AG09319 (cell line): ENCODE data around the gene MYO18B.

ENCODE experiments used
- DNase-seq: peaks from one replicate; pipeline ENCODE4 v3.0.0-alpha.2; 2010; ENCODE audit warnings: low read depth; ENCODE audit errors: extremely low read depth
- TF ChIP-seq, protein P1 (sequence below): IDR thresholded peaks from 2 replicates; pipeline ENCODE4 v1.5.1; 2011; ENCODE audit warnings: low read depth, mild to moderate bottlenecking, inconsistent platforms, low read length, moderate library complexity

The MYO18B gene

DNA sequence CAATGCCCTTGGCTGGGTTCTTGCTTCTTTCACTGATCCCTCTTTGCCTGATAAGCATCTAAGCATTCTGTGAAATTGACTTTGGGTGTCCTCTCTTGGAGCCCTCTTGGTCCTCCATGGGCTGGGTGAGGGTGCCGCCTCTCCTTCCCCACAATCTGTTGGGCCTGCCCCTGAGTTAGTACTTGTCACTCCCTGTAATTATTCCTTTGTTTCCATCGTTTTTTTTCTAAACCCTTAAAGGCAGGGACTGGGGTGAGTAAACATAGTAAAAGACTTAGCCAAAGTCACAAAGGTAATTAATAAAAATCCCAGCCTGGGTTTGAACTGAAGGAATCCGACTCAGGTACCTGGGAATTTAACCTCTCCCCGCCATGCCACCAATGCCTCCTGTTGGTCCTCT, 188.1 kb downstream of the MYO18B start:
- no peak for DNase-seq
- TF ChIP-seq, protein P1, sequence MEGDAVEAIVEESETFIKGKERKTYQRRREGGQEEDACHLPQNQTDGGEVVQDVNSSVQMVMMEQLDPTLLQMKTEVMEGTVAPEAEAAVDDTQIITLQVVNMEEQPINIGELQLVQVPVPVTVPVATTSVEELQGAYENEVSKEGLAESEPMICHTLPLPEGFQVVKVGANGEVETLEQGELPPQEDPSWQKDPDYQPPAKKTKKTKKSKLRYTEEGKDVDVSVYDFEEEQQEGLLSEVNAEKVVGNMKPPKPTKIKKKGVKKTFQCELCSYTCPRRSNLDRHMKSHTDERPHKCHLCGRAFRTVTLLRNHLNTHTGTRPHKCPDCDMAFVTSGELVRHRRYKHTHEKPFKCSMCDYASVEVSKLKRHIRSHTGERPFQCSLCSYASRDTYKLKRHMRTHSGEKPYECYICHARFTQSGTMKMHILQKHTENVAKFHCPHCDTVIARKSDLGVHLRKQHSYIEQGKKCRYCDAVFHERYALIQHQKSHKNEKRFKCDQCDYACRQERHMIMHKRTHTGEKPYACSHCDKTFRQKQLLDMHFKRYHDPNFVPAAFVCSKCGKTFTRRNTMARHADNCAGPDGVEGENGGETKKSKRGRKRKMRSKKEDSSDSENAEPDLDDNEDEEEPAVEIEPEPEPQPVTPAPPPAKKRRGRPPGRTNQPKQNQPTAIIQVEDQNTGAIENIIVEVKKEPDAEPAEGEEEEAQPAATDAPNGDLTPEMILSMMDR, result no peak

DNA sequence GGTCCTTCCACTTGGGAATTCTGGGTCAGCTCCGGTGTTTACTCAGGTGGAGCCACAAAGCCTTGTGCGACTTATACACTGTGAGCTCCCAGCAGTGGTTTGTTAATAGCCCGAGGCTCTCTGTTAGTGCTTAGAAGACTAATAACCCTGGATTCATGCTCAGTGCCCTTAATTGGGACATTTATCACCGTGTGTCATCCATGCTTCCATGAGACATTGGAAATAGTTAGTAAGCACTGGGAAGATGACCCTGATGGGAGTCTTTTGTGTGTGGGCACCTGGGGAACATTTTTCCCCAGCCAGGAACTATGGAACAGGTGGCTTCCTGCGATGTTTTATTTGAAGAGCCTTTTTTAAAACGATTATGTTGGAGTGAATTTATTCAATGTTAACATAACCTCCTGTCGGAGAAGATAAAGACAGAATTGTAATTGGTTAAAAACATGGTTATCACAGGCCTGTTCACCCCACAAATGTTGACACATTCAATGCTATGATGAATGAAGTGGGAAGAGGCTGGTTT, 188.9 kb downstream of the MYO18B start:
- DNase-seq, result no peak
- TF ChIP-seq, protein P1, result no peak

GRCh38 chr22:25933158-25933788, 191.3 kb downstream of the MYO18B start:
- TF ChIP-seq, protein P1, result no peak
- DNase-seq, result no peak

DNA sequence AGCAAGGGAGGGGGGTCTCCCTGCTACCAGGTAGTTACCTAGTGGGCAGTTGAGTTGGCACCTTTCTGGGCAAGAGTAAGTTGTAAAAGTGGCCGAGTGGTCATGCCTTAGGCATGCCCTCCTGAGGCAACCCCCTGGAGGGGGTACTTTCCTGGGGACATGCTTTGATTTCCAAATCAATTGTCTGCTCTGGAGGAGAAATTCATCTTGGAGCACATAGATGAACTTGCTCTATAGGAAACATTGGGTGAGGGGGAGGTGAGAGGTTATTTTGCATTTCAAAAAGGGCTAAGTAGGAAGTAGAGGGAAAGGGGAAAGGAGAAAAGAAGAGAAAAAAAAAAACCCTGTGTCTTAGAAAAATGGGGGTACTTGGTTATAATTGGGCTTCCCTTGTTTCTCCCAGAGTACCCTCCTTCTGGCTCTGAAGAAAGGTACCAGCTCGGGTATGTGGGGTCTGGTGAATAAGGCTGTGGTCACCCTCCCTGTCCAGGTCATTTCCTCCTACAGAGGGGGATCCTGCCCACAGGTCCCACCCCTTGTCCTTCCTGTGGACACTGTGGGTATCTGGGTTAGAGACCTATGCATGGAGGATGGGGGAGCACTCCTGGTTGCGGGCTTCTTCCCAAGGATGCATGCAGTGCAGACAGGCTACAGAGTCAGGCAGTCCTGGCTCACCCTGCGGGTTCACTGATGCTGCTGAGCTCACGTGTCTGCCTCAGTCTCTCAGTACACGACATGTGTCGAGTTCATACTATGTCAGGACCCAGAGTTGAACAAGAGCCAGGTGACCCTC, 193.5 kb downstream of the MYO18B start:
- DNase-seq, result no peak
- TF ChIP-seq, protein P1, result no peak

DNA sequence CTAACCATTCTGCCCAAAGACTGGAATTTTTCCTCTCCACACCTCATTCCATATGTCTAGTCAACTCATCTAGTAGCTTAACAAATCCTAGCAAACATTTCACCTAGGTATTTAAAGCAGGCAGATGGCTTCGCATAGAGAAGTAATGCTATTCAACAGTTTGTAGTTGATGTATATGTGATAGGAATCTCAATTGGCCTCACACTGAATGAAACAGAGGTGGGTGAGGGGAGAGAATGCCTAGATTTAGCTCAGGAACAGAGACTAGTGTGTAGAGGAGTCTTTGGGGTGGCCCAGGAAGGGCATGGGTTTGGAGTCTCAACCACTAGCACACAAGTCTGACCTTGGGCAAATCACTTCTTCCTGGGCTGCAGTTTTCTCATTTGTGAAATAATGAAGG, 196.2 kb downstream of the MYO18B start:
- no peak for DNase-seq
- TF ChIP-seq, protein P1, result no peak

DNA sequence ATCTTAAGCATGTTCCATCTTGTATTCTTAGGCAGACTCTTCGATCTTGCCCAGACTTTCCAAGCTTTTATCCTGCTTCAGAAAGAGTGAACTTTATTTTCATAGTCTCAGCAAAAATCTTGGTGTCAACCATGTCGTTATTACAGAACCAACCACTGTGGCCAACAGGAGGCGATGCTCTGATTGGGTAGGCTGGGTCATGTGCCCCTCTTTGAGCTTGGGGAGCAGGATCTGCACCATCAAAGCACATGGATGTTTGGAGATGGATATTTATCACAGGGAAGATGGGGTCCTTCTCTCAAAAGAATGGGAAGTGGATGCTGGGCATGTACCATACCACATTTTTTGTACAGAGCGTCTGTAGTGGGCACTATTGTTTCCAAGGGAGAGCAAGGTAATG, 197.4 kb downstream of the MYO18B start:
- TF ChIP-seq, protein P1, result no peak
- DNase-seq, result no peak

DNA sequence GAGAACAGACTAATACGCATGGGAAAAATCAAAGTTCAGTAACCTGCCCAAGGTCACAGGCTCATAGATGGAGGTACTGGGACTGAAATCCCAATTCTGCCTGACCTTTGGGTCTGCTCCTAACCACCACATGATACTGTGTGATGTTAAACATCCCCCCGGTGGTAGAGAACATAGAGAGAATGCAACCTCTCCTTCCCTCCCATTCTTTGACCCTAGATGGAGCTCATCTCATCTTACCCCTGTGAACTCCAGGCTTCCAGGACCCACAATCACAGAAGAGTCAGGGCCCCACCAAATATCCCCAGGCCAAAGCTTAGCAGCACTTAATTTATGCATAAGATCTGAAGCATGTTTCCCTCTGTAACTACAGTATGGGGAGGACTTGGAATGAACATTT, 198.5 kb downstream of the MYO18B start:
- DNase-seq, result no peak
- TF ChIP-seq, protein P1, result no peak
